Measurements from ENCODE around the gene TIMM17A. TPM values are rescaled to one million over a fixed set of nuclear protein-coding genes. Genes with fewer than 3 reads are reported as not detected.
"Not testable (repeated sequence)": the region's sequence is repeated elsewhere in the genome, so short reads cannot be mapped to it uniquely, and the experiment has no call there.

TIMM17A gene
- total RNA-seq, 2 experiments from 2014 or later: 75.8 to 76.8 TPM

GRCh38 chr1:201938440-201939035 lies 16.8 kb upstream of the TIMM17A start:
- CTCF ChIA-PET: interaction anchor here (1.3 kb wide), 1 partner anchor 61 kb away, joined by 3 read pairs; no protein-coding TSS in a partner anchor
- POLR2A ChIA-PET: no interaction called here
- Mint-ChIP-seq H3K9me3 (no peaks in the 10 kb centered on the region), H3K27me3 (peaks cover 11% of the 10 kb centered on the region), H3K4me3 (no peak overlapping the region), H3K4me1 (ENCODE audit: low read depth) (no peaks in the 10 kb centered on the region), H3K27ac (no peak overlapping the region), H3K36me3 (ENCODE audit: low read depth) (no peaks in the 10 kb centered on the region)
- TF ChIP-seq, protein P1, sequence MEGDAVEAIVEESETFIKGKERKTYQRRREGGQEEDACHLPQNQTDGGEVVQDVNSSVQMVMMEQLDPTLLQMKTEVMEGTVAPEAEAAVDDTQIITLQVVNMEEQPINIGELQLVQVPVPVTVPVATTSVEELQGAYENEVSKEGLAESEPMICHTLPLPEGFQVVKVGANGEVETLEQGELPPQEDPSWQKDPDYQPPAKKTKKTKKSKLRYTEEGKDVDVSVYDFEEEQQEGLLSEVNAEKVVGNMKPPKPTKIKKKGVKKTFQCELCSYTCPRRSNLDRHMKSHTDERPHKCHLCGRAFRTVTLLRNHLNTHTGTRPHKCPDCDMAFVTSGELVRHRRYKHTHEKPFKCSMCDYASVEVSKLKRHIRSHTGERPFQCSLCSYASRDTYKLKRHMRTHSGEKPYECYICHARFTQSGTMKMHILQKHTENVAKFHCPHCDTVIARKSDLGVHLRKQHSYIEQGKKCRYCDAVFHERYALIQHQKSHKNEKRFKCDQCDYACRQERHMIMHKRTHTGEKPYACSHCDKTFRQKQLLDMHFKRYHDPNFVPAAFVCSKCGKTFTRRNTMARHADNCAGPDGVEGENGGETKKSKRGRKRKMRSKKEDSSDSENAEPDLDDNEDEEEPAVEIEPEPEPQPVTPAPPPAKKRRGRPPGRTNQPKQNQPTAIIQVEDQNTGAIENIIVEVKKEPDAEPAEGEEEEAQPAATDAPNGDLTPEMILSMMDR (IDR thresholded peaks at IDR 0.05): no peak
- intact Hi-C loops (cut with micrococcal nuclease): no loop called here
- no peak for ATAC-seq
- DNase-seq: no peak

DNA sequence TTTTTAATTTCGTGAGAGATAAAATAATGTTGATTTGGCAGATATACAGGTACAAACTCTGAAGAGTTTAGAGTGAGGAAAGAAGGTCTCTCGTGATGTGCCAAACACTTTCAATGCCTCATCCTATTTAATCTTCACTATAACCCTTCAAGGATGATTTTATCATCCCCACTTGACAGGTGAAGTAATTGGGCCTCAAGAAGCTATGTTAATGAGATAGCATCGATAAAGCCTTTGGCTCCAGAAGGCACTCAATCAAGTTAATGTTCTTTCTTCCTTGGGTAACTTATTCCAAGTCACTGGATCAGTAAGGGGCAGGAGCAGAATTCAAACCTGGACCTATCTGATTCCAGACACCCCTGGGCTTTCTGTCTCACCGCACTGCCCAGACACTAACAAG lies 16.2 kb upstream of the TIMM17A start:
- Mint-ChIP-seq H3K27ac (no peak overlapping the region), H3K4me1 (ENCODE audit: low read depth) (no peaks in the 10 kb centered on the region), H3K4me3 (no peak overlapping the region), H3K9me3 (no peaks in the 10 kb centered on the region), H3K36me3 (ENCODE audit: low read depth) (no peaks in the 10 kb centered on the region), H3K27me3 (peaks cover 17% of the 10 kb centered on the region)
- DNase-seq (no peak), ATAC-seq (no peak)
- POLR2A ChIA-PET: no interaction called here
- intact Hi-C loops (cut with micrococcal nuclease): no loop called here
- TF ChIP-seq, protein P1 (IDR thresholded peaks at IDR 0.05): no peak
- CTCF ChIA-PET: interaction anchor here (1.3 kb wide), 1 partner anchor 61 kb away, joined by 3 read pairs; no protein-coding TSS in a partner anchor

DNA sequence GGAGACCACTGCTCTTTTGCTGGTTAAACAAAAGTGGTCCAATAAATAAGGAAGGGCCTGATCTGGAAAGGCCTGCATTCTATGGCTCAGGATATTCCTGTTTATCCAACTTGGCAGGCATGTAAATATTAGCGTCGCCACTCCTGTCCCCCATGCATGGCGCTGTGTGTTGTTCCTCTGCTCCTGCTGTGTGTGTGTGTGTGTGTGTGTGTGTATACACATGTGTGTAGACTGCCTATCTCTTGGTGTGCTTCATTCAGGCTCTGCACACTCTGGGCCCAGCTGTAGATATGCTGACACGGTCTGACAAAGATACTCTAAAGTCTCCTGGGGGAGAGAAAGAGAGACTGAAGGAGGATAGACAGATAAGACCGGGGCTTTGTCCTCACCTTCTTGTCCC lies 15.7 kb upstream of the TIMM17A start:
- intact Hi-C loops (cut with micrococcal nuclease): no loop called here
- no peak overlapping the region for H3K4me3 Mint-ChIP-seq
- POLR2A ChIA-PET: no interaction called here

GRCh38 chr1:201940316-201940715 lies 15.0 kb upstream of the TIMM17A start:
- ATAC-seq; DNase-seq; H3K36me3 Mint-ChIP-seq (ENCODE audit: low read depth); H3K4me3 Mint-ChIP-seq; H3K27ac Mint-ChIP-seq; H3K4me1 Mint-ChIP-seq (ENCODE audit: low read depth); intact Hi-C loops (cut with micrococcal nuclease); H3K9me3 Mint-ChIP-seq: not testable (repeated sequence)
- H3K27me3 Mint-ChIP-seq: peaks cover 29% of the 10 kb centered on the region
- ChIA-PET POLR2A (interaction anchor here (1.1 kb wide), 1 partner anchor 15 kb away, joined by 3 read pairs; the partner anchor contains the start of gene TIMM17A), CTCF (interaction anchor here (4.4 kb wide), 1 partner anchor 45 kb away, joined by 17 read pairs; no protein-coding TSS in a partner anchor)

More for the DNA sequence above, 15.7 kb upstream of the TIMM17A start:
- Mint-ChIP-seq H3K9me3 (no peaks in the 10 kb centered on the region), H3K27ac (no peak overlapping the region), H3K4me1 (ENCODE audit: low read depth) (no peaks in the 10 kb centered on the region), H3K27me3 (peaks cover 21% of the 10 kb centered on the region), H3K36me3 (ENCODE audit: low read depth) (no peaks in the 10 kb centered on the region)
- TF ChIP-seq, protein P1 (IDR thresholded peaks at IDR 0.05): no peak
- DNase-seq: no peak
- CTCF ChIA-PET: interaction anchor here (1.3 kb wide), 1 partner anchor 60 kb away, joined by 3 read pairs; no protein-coding TSS in a partner anchor
- ATAC-seq: no peak

DNA sequence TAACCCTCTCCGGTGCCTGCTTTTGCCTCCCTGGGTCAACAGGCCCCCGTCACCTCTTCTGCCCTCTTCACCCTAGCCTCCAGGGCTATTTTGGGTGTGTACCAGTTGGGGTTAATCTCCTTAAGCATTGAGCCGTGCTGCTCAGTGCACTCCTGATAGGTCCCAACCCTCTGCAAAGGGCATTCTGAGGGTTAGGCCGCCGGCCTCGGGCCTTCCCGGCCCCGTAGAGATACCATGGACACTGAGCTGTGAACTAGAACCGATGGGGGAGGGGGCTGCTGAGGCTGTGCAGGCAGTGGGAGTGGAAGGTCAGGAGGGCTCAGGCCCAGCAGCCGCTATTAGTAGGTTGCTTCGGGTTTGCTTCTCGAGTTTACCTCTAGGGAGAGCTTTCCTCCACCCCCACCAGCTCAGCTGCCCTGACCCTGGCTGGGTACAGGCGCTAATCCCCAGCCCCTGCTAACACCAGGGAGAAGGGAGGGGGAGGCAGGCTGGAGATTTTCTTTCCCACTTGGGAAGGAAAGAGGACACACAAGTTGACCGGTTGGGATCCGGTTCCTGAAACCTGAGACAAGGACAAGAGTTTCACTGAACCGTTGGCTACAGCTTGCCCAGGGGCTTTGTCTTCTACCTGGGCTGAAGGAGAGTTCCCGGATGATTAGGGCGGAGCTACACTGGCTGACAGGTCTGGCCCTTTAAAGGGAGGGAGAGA lies 13.7 kb upstream of the TIMM17A start:
- CTCF ChIA-PET: interaction anchor here (4.4 kb wide), 1 partner anchor 46 kb away, joined by 17 read pairs; no protein-coding TSS in a partner anchor
- H3K36me3 Mint-ChIP-seq (ENCODE audit: low read depth): no peaks in the 10 kb centered on the region
- POLR2A ChIA-PET: no interaction called here
- H3K27me3 Mint-ChIP-seq: peaks cover 38% of the 10 kb centered on the region
- H3K9me3 Mint-ChIP-seq: no peaks in the 10 kb centered on the region
- DNase-seq: no peak
- H3K4me1 Mint-ChIP-seq (ENCODE audit: low read depth): peaks cover 4% of the 10 kb centered on the region
- no peak overlapping the region for H3K4me3 Mint-ChIP-seq
- TF ChIP-seq, protein P1 (IDR thresholded peaks at IDR 0.05): no peak
- intact Hi-C loops (cut with micrococcal nuclease): no loop called here
- no peak for ATAC-seq
- H3K27ac Mint-ChIP-seq: no peak overlapping the region
